Measurements from ENCODE around the gene MAGI1. TPM values are rescaled to one million over a fixed set of nuclear protein-coding genes. Genes with fewer than 3 reads are reported as not detected.

Gene MAGI1
- total RNA-seq, 4 donors from 2014 or later = 42.4 to 71.6 (median 50.2) TPM

DNA sequence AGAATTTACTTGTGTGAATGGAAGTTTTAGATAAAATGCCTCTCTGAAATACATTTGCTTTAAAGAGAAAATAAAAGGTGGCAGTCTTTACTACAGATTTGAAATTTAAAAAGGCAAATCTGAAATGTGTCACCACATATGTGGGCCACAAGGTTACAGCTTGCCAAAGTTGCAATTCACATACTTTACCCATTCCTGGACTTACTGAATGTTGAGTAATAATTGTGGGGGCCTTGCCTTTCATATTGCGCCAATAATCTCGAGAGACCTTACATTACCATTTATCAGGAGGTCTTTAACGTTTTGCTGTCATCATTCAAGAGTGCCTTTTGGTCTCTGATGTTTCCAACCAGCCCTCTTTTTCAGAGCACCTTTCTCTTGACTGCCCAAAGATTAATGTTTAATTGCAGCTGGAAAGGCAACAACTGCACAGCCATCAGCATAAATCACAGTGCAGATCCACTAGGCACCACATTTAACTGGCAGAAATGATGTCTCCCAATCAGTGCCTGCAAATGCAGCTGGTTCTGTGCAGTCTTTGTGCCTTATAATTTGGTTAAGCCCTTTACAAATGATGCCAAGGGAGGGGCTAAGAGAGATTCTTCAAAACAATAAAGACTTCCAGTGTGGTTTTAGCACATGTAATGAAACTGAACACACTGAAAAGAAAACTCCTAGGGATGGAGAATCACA is 206.8 kb downstream of the MAGI1 start:
- 43 to 54% methylated on average over 3 of the region's 3 CpGs for WGBS, 2 donors
- no peak for DNase-seq (ENCODE audit: low spot score in 2 of 2)
- intact Hi-C loops (cut with DNase I; ENCODE audit: low total_unique reads) = no loop called here
- no peak for TF ChIP-seq POLR2A (IDR thresholded peaks at IDR 0.05)
- TF ChIP-seq, protein P1, sequence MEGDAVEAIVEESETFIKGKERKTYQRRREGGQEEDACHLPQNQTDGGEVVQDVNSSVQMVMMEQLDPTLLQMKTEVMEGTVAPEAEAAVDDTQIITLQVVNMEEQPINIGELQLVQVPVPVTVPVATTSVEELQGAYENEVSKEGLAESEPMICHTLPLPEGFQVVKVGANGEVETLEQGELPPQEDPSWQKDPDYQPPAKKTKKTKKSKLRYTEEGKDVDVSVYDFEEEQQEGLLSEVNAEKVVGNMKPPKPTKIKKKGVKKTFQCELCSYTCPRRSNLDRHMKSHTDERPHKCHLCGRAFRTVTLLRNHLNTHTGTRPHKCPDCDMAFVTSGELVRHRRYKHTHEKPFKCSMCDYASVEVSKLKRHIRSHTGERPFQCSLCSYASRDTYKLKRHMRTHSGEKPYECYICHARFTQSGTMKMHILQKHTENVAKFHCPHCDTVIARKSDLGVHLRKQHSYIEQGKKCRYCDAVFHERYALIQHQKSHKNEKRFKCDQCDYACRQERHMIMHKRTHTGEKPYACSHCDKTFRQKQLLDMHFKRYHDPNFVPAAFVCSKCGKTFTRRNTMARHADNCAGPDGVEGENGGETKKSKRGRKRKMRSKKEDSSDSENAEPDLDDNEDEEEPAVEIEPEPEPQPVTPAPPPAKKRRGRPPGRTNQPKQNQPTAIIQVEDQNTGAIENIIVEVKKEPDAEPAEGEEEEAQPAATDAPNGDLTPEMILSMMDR (IDR thresholded peaks at IDR 0.05) = no peak
- no peak overlapping the region for H3K4me3 ChIP-seq (ENCODE audit: low read depth, poor library complexity, severe bottlenecking)

DNA sequence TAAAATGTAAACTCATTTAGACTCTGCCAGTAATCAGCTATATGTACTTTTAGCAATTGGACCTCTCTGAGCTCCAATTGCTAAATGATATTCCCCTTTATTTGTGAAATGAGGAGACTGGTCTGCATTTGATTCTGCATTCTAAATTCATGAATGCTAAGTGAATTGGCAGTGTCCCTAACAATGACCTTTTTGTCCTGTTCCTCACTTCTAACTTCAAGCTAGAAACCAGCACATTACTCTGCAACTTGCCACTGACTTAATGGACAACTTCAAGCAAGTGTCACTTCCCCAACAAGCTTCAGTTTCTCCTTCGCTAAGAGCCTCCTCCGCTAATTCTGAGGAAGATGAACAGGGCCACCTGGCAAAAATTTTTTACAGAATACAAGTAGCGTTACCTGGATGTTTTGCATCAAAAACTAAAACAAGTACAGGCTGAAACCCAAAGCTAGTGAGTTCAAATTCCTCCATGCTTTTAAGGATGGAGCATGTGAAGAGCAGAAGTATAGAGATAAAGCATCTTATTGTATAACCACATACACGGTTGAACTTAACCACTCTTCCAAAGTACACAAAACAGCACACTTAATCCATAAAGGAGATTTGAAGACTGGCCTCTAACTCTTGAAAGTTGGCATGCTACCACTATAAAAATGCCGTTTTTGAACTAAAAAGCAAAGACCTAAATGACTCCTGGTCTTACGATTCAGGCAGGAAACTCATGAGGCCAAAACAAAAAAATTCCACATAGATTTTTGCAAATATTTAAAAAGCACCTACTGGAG is 207.6 kb downstream of the MAGI1 start:
- no peak for TF ChIP-seq POLR2A (IDR thresholded peaks at IDR 0.05)
- TF ChIP-seq, protein P1 (IDR thresholded peaks at IDR 0.05) = no peak
- H3K4me3 ChIP-seq (ENCODE audit: low read depth, poor library complexity, severe bottlenecking) = no peak overlapping the region
- intact Hi-C loops (cut with DNase I; ENCODE audit: low total_unique reads) = no loop called here
- DNase-seq (ENCODE audit: low spot score in 2 of 2) = no peak
- WGBS, 2 donors = 71 to 75% methylated on average over 6 of the region's 6 CpGs

DNA sequence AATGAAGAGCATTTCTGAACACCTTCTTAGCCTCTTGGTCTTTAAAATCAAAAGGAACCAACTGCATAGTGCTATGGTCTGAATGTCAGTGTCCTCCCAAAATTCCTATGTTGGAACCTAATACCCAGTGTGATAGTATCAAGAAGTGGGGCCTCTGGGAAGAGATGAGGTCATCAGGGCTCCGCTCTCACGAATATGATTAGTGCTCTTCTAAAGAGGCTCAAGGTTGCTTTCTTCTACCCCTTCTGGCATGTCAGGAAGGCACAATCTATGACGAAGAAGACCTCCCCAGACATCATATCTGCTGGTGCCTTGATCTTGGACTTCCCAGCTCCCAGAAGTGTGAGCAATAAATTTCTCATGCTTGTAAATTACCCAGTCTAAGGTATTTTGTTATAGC is 209.5 kb downstream of the MAGI1 start:
- intact Hi-C loops (cut with DNase I; ENCODE audit: low total_unique reads) = no loop called here
- H3K4me3 ChIP-seq (ENCODE audit: low read depth, poor library complexity, severe bottlenecking) = no peak overlapping the region
- TF ChIP-seq, protein P1 (IDR thresholded peaks at IDR 0.05) = no peak
- no peak for TF ChIP-seq POLR2A (IDR thresholded peaks at IDR 0.05)
- 84 to 94% methylated on average over 3 of the region's 3 CpGs for WGBS, 2 donors
- DNase-seq (ENCODE audit: low spot score in 2 of 2) = no peak

DNA sequence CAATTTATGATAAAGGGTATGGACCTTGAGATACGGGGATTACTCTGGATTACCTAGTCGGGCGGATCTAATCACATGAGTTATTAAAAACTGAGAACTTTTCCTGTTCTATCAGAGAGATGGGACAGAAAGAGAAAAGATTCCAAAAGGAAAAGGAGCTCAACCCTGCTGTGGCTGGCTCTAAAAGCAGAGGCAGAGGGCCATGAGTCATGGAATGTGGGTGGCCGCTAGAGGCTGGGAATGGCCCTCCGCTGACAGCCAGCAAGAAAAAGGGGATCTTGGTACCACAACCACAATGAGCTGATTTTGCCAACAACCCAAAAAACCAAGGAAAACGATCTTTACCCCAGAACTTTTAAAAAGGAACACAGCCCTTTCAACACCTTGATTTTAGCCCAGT is 210.0 kb downstream of the MAGI1 start:
- intact Hi-C loops (cut with DNase I; ENCODE audit: low total_unique reads) = no loop called here
- TF ChIP-seq, protein P1 (IDR thresholded peaks at IDR 0.05) = no peak
- no peak for TF ChIP-seq POLR2A (IDR thresholded peaks at IDR 0.05)
- H3K4me3 ChIP-seq (ENCODE audit: low read depth, poor library complexity, severe bottlenecking) = no peak overlapping the region
- 66 to 83% methylated on average over 6 of the region's 6 CpGs for WGBS, 2 donors
- no peak for DNase-seq (ENCODE audit: low spot score in 2 of 2)

DNA sequence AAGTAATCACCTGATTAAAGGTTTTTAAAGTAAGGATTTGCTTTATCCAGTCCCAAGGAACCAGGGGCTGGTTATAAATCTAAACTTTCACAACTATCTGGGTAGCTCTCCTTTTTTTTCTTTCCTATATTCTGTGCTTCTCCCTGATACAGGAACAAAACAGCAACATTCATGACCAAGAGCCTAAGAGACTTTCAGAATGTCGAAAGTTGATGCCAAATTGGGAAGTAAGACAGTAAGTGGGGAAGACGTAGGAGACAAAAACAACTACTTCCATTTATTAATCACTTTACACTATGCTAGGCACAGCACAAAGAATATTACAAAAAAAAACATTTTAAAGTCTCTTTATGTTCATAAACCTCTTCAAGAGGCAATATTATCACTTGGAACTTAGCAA is 211.6 kb downstream of the MAGI1 start:
- DNase-seq (ENCODE audit: low spot score in 2 of 2) = no peak
- no peak overlapping the region for H3K4me3 ChIP-seq (ENCODE audit: low read depth, poor library complexity, severe bottlenecking)
- 73 to 82% methylated on average over 2 of the region's 2 CpGs for WGBS, 2 donors
- TF ChIP-seq POLR2A (IDR thresholded peaks at IDR 0.05) = no peak
- TF ChIP-seq, protein P1 (IDR thresholded peaks at IDR 0.05) = no peak
- intact Hi-C loops (cut with DNase I; ENCODE audit: low total_unique reads) = no loop called here

Data from lower leg skin (tissue), 4 donors.